Embryonic facial prominence (tissue), 1 donor: ENCODE data around the gene WFDC1.

Experiments used
- DNase-seq: peaks from one replicate; pipeline ENCODE4 v3.0.0-alpha.2; 2016; ENCODE audit errors: extremely low spot score

The WFDC1 gene

DNA sequence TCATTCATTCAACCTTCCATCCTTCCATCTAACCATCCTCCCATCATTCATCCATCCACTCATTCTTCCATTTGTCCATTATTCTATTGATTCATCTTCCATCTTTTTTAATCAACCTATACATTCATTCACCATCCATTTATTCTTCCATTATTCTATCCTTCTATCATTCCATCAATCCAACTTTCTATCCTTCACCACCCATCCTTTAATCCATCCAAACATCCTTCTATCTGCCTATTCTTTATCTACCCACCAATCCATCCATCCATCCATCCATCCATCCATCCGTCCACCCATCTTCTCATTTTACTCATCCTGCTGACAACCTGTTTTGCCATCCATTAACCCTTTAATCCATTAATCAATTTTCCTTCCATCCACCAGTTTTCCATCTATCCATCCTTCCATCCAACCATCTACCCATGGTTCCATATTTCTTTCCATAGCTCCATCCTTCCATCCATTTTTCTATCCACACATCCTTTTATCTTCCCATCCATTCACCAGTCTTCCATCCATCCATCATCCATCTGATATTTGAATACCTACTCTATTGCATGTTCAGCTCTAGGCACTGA is 21.8 kb upstream of the WFDC1 start:
- DNase-seq = no peak

DNA sequence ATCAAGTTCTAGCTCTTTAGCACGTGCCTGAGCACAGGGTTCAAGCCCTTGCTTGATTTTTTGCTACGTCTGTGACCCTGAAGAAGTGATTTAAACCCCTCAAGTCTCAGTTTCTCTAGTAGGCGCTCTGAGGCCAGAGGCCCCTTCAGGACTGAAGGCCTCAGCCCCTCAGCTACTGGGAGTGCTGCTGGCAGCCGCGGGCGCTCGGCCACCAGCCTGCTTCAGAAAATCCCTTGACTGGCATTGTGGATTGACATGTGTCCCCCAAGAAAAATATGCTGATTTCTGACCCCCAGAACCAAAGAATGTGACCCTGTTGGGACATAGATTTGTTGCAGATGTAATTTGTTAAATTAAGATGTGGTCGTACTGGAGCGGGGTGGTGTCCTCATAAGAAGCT is 20.2 kb upstream of the WFDC1 start:
- DNase-seq = no peak

GRCh38 chr16:84275585-84276151 is 19.0 kb upstream of the WFDC1 start:
- DNase-seq = no peak

DNA sequence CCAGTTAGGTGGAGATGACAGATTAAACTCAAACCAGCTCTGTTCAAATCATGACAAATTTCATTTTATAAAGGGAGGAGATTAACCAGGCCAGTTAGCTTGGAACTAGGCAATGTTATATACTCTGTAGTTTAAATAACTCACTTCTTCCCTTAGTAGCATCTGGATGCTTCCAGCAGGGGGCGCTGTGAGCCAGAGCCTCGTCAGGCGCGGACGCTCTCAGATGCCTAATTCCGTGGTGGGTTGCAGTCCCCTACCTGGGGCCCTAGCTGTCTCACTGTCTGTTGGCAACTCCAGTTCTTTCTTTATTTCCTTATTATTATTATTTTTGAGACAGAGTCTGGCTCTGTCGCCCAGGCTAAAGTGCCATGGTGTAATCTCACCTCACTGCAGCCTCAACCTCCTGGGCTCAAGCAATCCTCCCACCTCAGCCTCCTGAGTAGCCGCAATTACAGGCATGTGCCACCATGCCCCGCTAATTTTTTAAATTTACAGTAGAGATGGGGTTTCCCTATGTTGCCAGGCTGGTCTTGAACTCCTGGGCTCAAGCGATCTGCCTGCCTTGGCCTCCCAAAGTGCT is 17.3 kb upstream of the WFDC1 start:
- DNase-seq = peak; percentile 26

- no peak for DNase-seq
These were observed 16.3 kb upstream of the WFDC1 start for GRCh38 chr16:84278333-84278732.

DNA sequence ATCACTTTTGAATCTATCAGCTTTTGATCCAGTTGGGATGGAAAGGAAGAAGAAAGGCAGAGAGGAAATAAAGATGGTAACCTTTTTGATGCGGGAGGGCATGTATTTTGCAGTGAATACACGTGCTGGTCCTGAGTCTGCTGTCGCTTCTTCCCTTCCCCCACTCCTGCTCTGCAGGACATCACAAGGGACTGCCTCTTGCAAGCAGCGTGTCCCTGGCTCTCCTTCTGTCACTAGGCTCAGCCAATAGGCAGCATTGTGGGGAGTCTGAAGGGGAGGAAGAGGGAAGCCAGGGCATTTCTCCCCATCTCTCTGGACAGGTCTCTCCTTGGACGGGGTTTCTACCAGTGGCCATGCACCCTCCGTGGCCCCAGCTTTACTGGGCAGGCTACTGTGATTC is 15.7 kb upstream of the WFDC1 start:
- DNase-seq = no peak

DNA sequence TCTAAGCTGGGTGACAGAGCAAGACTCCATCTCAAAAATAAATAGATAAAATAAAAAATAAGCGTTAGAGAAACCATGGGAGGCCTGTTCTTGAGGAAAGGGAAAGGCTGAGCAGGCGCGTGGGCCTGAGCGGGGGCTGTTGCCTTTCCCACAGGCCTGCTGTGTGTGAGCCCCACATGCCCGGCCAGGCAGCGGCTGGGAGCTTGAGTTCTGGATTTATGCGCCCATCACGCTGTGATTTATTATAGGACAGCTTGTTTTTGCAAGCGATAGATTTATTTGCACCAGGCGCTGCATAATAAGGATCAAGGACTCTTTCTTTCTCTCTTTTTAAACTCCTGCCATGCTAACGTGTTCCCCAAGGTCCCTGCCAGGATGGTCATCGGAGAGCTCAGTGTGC is 14.8 kb upstream of the WFDC1 start:
- no peak for DNase-seq

- DNase-seq = no peak
These were observed 13.6 kb upstream of the WFDC1 start for GRCh38 chr16:84281074-84281473.

GRCh38 chr16:84282533-84282932 is 12.1 kb upstream of the WFDC1 start:
- no peak for DNase-seq

DNA sequence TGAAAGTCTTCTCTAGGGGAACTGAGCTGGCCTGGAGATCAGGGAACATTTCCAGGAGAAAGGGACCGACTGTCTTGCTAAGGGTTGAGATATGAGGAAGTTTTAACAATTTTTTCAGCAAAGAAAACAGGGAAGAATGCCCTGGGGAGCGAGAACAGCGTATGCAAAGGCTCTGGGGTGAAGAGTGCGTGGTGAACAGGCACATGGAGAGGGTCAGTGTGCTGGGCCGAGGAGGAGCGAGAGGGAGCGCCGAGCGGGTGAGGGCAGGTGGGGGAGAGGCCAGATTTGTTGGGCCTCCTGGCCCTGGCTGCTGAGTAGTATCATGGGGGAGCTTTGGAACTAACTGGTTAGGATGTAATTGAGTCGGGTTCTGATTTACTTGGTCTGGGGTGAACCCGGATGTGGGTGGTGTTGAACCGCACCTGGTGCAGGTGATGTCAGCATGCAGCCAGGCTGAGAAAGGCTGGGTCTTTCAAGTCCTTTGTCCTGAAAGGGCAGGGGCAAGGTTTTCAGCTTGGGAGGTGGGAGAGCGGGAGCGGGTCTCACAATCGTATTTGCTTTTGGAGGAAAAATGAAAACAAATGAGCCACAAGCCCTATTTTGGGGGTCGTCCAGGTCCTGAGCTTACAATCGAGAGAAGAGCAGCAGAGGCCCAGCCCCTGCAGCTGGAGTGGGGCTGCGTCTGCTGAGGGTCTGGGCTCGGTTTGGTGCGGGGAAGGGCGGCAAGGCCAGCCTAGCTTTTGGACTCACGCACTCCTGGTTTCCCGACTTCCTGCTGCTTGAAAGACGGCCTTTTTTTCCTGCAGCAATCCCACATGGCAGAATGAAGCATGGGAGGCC is 11.1 kb upstream of the WFDC1 start:
- DNase-seq = no peak

GRCh38 chr16:84284154-84284722 is 10.4 kb upstream of the WFDC1 start:
- no peak for DNase-seq

GRCh38 chr16:84286578-84287240 is 8.0 kb upstream of the WFDC1 start:
- no peak for DNase-seq

DNA sequence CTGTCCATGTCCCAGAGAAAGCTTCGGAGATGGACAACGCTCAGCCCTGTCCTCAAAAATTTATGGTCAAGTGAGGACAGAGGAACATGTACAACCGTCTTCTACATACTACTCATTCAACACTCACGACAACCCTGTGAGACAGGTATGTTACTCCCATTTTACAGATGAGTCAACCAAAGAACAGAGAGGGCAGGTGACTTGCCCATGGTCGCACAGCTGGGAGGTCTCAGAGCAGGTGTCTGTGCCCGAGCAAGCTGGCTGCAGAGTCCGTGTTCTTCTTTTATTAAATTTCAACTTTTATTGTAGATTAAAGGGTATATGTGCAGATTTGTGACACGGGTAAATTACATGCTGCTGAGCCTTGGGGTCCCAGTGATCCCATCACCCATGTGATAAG is 5.8 kb upstream of the WFDC1 start:
- no peak for DNase-seq

GRCh38 chr16:84291226-84291625 is 3.5 kb upstream of the WFDC1 start:
- DNase-seq = no peak

GRCh38 chr16:84292011-84292410 is 2.7 kb upstream of the WFDC1 start:
- DNase-seq = peak; percentile 10

GRCh38 chr16:84293406-84293805 is 1.3 kb upstream of the WFDC1 start:
- no peak for DNase-seq

DNA sequence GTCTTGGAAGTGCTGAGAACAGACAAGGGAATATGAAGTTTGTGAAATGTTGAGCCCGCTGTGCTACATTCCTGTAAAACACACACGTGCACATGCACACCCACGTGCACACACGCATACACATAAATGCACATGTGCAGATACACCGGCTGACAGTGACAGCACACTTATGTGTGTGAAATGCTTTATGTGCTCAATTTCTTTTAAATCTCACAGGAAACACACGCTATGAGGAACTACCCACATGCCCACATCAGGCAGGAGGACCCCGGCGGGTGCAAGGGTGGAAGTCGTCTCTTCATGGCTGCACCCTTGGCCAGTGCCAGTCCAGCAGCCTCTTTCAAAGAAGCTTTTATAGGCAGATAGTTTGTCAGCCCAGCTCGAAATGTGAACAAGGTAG is 561 bp upstream of the WFDC1 start:
- no peak for DNase-seq

DNA sequence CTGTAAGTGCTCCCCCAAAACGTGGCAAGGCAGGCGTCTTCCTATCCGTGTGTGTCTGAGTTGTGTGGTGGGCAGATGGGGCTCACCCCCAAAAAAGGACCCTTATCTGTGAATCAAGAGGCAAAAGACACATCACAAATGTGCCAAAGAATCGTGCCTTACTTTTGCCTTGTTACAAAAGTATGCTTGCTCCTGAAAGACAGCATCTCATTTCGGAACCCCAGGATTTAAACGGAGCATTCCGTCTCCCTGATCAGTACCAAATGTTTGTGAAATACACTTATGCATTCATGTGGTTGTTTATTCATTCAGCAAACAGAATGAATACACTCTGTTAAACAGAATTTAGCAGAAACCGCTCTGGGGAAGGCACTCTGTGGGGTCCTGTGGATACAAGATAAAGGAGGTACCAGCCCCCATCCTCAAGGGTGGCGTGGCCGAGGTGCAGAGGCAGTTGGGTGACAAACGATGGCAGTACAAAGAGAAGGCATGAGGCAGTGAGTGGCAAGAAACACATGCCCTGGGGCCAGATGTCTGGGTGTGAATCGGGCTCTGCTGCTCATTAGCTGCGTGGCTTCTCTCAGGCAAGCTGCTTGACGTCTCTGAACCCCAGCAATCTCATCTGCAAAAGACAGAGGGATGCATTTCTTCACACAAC is 654 bp downstream of the WFDC1 start:
- DNase-seq = no peak

- DNase-seq = no peak
These were observed 3.8 kb downstream of the WFDC1 start for GRCh38 chr16:84298376-84298899.

- DNase-seq = no peak
These were observed 5.2 kb downstream of the WFDC1 start for GRCh38 chr16:84299734-84300440.
